IMR-90 (cell line): Measurements from ENCODE around the gene L3MBTL4. TPM values are rescaled to one million over a fixed set of nuclear protein-coding genes. Genes with fewer than 3 reads are reported as not detected.

Source experiments
- ATAC-seq: fragments of 200-7000 bp; cut with Tn5 transposase; 2 replicates; pipeline ENCODE4 v1.9.1; 2020; ENCODE audit warnings: low read depth, mild to moderate bottlenecking, moderate library complexity
- BruUV-seq: library from RNA; stranded (reverse); fragments of 400-500 nt; replicated peaks from 2 replicates; lab custom pipeline; 2021; lab: Mats Ljungman, UMichigan
- CTCF ChIA-PET: fragments of 300-600 bp; formaldehyde crosslinking; extraction: SDS; loops from one replicate; lab custom pipeline; 2021; ENCODE audit warnings: antibody characterized with exemption; lab: Yijun Ruan, JAX
- POLR2A ChIA-PET: fragments of 300-600 bp; sonication (Branson Sonifier 250); formaldehyde crosslinking; loops from one replicate; lab custom pipeline; 2022; ENCODE audit warnings: antibody characterized with exemption; ENCODE audit not compliant: unreplicated experiment; lab: Charles Lee
- DNase-seq: peaks from one replicate; pipeline ENCODE4 v3.0.0; 2013
- H2AFZ ChIP-seq: replicated peaks from 2 replicates; pipeline ENCODE3; 2013; ENCODE audit warnings: low read length, mild to moderate bottlenecking; ENCODE audit not compliant: poor library complexity
- H2AK5ac ChIP-seq: 2 replicates; pipeline ENCODE4 v1.6.1; 2013; ENCODE audit warnings: low read depth, low read length, inconsistent platforms
- H2AK9ac ChIP-seq: replicated peaks from 2 replicates; pipeline ENCODE3; 2013; ENCODE audit warnings: mild to moderate bottlenecking, low read depth, low read length, moderate library complexity; ENCODE audit not compliant: poor library complexity
- H2BK120ac ChIP-seq: 2 replicates; pipeline ENCODE4 v1.6.1; 2013; ENCODE audit warnings: low read depth, low read length, inconsistent platforms
- H2BK15ac ChIP-seq: 3 replicates; pipeline ENCODE4 v1.6.1; 2013; ENCODE audit warnings: low read depth, low read length, inconsistent platforms
- H2BK20ac ChIP-seq: 2 replicates; pipeline ENCODE4 v1.6.1; 2013; ENCODE audit warnings: low read depth, mild to moderate bottlenecking, inconsistent platforms, low read length, moderate library complexity
- H2BK5ac ChIP-seq: 2 replicates; pipeline ENCODE4 v1.6.1; 2013; ENCODE audit warnings: mild to moderate bottlenecking, low read depth, low read length, inconsistent platforms; ENCODE audit not compliant: poor library complexity, severe bottlenecking
- H3K14ac ChIP-seq: replicated peaks from 2 replicates; pipeline ENCODE4 v1.6.1; 2013; ENCODE audit warnings: low read depth, low read length, inconsistent platforms
- H3K18ac ChIP-seq: 2 replicates; pipeline ENCODE4 v1.6.1; 2013; ENCODE audit warnings: low read depth, low read length, control low read depth
- H3K23ac ChIP-seq: 2 replicates; pipeline ENCODE4 v1.6.1; 2013; ENCODE audit warnings: low read depth, low read length, inconsistent platforms
- H3K27ac ChIP-seq: 2 replicates; pipeline ENCODE4 v1.5.1; 2013; ENCODE audit warnings: mild to moderate bottlenecking, control low read depth, low read length; ENCODE audit not compliant: insufficient read depth
- H3K27me3 ChIP-seq: 2 replicates; pipeline ENCODE4 v1.6.1; 2013; ENCODE audit warnings: low read length; ENCODE audit not compliant: control insufficient read depth, insufficient read depth
- H3K36me3 ChIP-seq: 2 replicates; pipeline ENCODE4 v1.6.1; 2013; ENCODE audit warnings: low read length, mixed read lengths; ENCODE audit not compliant: control insufficient read depth, insufficient read depth
- H3K4ac ChIP-seq: 2 replicates; pipeline ENCODE4 v1.6.1; 2013; ENCODE audit warnings: low read depth, low read length, inconsistent platforms
- H3K4me1 ChIP-seq: 2 replicates; pipeline ENCODE4 v1.6.1; 2013; ENCODE audit warnings: low read length, mixed read lengths; ENCODE audit not compliant: control insufficient read depth, insufficient read depth
- H3K4me2 ChIP-seq: 2 replicates; pipeline ENCODE4 v1.6.1; 2013; ENCODE audit warnings: low read depth, mild to moderate bottlenecking, control low read depth, low read length, moderate library complexity
- H3K4me3 ChIP-seq: 2 replicates; pipeline ENCODE4 v1.5.1; 2013; ENCODE audit warnings: low read depth, mild to moderate bottlenecking, control low read depth, low read length, moderate library complexity; ENCODE audit not compliant: insufficient read depth
- H3K56ac ChIP-seq: 2 replicates; pipeline ENCODE4 v1.6.1; 2013; ENCODE audit warnings: low read length, inconsistent platforms; ENCODE audit not compliant: insufficient read depth; ENCODE audit errors: extremely low read depth
- H3K79me1 ChIP-seq, 2 experiments: 2 replicates each; pipeline ENCODE4 v1.6.1; 2013; ENCODE audit warnings: low read length in 2 of 2, inconsistent platforms in 1 of 2, low read depth in 1 of 2
- H3K9ac ChIP-seq: 2 replicates; pipeline ENCODE4 v1.6.1; 2013; ENCODE audit warnings: low read depth, low read length, control low read depth
- H3K9me1 ChIP-seq: 2 replicates; pipeline ENCODE4 v1.6.1; 2013; ENCODE audit warnings: low read length, inconsistent platforms; ENCODE audit not compliant: insufficient read depth
- H3K9me3 ChIP-seq: 2 replicates; pipeline ENCODE4 v1.6.1; 2013; ENCODE audit warnings: low read length; ENCODE audit not compliant: control insufficient read depth, insufficient read depth
- H4K20me1 ChIP-seq: 2 replicates; pipeline ENCODE4 v1.6.1; 2013; ENCODE audit warnings: low read length, inconsistent platforms; ENCODE audit not compliant: insufficient read depth
- H4K5ac ChIP-seq: 2 replicates; pipeline ENCODE4 v1.6.1; 2013; ENCODE audit warnings: mild to moderate bottlenecking, low read depth, low read length, control low read depth
- H4K8ac ChIP-seq, 2 experiments: 2 replicates each; pipeline ENCODE4 v1.6.1; 2013; ENCODE audit warnings: low read depth in 2 of 2, low read length in 2 of 2, control low read depth in 1 of 2, inconsistent platforms in 1 of 2
- H4K91ac ChIP-seq: 2 replicates; pipeline ENCODE4 v1.6.1; 2013; ENCODE audit warnings: low read depth, low read length, inconsistent platforms; ENCODE audit not compliant: insufficient read depth
- BHLHE40 ChIP-seq: fragments of 150-350 bp; IDR thresholded peaks from 2 replicates; pipeline ENCODE4 v1.6.1; 2016; ENCODE audit warnings: mild to moderate bottlenecking, low read depth, low read length
- CEBPB ChIP-seq: IDR thresholded peaks from 2 replicates; pipeline ENCODE4 v1.6.1; 2012; ENCODE audit warnings: low read depth, low read length, improper control_type of control experiment
- CHD1 ChIP-seq: IDR thresholded peaks from 2 replicates; pipeline ENCODE4 v1.6.1; 2012; ENCODE audit warnings: low read depth, low read length, improper control_type of control experiment
- CTCF ChIP-seq: conservative IDR thresholded peaks from 2 replicates; pipeline ENCODE4 v1.5.1; 2012; ENCODE audit warnings: mild to moderate bottlenecking, low read depth, low read length, improper control_type of control experiment
- ELK1 ChIP-seq: fragments of 150-350 bp; IDR thresholded peaks from 2 replicates; pipeline ENCODE4 v1.6.1; 2016; ENCODE audit warnings: low read depth, mild to moderate bottlenecking, low read length, moderate library complexity, borderline replicate concordance
- FOS ChIP-seq: fragments of 150-350 bp; IDR thresholded peaks from 2 replicates; pipeline ENCODE4 v1.6.1; 2016; ENCODE audit warnings: low read depth, low read length
- MAFK ChIP-seq: IDR thresholded peaks from 2 replicates; pipeline ENCODE4 v1.6.1; 2012; ENCODE audit warnings: low read depth, low read length, improper control_type of control experiment
- MAZ ChIP-seq: IDR thresholded peaks from 2 replicates; pipeline ENCODE4 v1.6.1; 2012; ENCODE audit warnings: low read depth, mild to moderate bottlenecking, low read length, improper control_type of control experiment, moderate library complexity, borderline replicate concordance
- MXI1 ChIP-seq: IDR thresholded peaks from 2 replicates; pipeline ENCODE4 v1.6.1; 2012; ENCODE audit warnings: low read depth, mild to moderate bottlenecking, low read length, moderate library complexity, borderline replicate concordance
- NFE2L2 ChIP-seq: fragments of 150-350 bp; IDR thresholded peaks from 2 replicates; pipeline ENCODE4 v1.6.1; 2016; ENCODE audit warnings: low read depth, mild to moderate bottlenecking, low read length
- POLR2A ChIP-seq: IDR thresholded peaks from 2 replicates; pipeline ENCODE4 v1.6.1; 2012; ENCODE audit warnings: mild to moderate bottlenecking, low read depth, low read length
- RAD21 ChIP-seq: IDR thresholded peaks from 2 replicates; pipeline ENCODE4 v1.6.1; 2012; ENCODE audit warnings: low read length, improper control_type of control experiment
- RCOR1 ChIP-seq: IDR thresholded peaks from 2 replicates; pipeline ENCODE4 v1.6.1; 2012; ENCODE audit warnings: mild to moderate bottlenecking, low read length, improper control_type of control experiment; ENCODE audit not compliant: insufficient replicate concordance
- RFX5 ChIP-seq: IDR thresholded peaks from 2 replicates; pipeline ENCODE4 v1.8.0; 2012; ENCODE audit warnings: low read depth, mild to moderate bottlenecking, low read length, moderate library complexity
- SMC3 ChIP-seq: fragments of 150-350 bp; IDR thresholded peaks from 2 replicates; pipeline ENCODE4 v1.6.1; 2016; ENCODE audit warnings: low read depth, mild to moderate bottlenecking, antibody characterized with exemption, low read length, moderate library complexity
- USF2 ChIP-seq: fragments of 150-350 bp; IDR thresholded peaks from 2 replicates; pipeline ENCODE4 v1.6.1; 2017; ENCODE audit warnings: mild to moderate bottlenecking, antibody characterized with exemption, low read length, low read depth
- WGBS, 2 experiments: methylation state at CpG; one replicate each; pipeline versions ENCODE4 v1.1.5 to v1.1.7; 2013; ENCODE audit warnings: missing lambda C conversion rate in 2 of 2; ENCODE audit not compliant: insufficient read length in 1 of 2; ENCODE audit errors: extremely low coverage in 2 of 2; 5-methylcytosine and 5-hydroxymethylcytosine counted together
- dilution Hi-C: fragments of 300-500 bp; cut with HindIII; formaldehyde crosslinking; loops from one replicate; pipeline ENCODE4 v1.14.3; 2018; ENCODE audit warnings: low sequenced_read_pairs; ENCODE audit not compliant: unreplicated experiment
- in situ Hi-C: fragments of 300-500 bp; cut with MboI; formaldehyde crosslinking; loops from 3 replicates; pipeline ENCODE4 v1.14.3; 2019; ENCODE audit warnings: low sequenced_read_pairs, inconsistent platforms, mixed read lengths
- intact Hi-C: fragments of 100-400 bp; cut with micrococcal nuclease; formaldehyde crosslinking; loops from 2 replicates; pipeline ENCODE4 v1.10.0; 2022
- polyA plus RNA-seq, 3 experiments: library from polyadenylated mRNA; depleted of rRNA; stranded (reverse); fragments of >200 nt; gene quantifications; 2 replicates each; pipeline ENCODE4 v1.2.3, GENCODE V29; 2012; ENCODE audit warnings: low replicate concordance in 1 of 3
- total RNA-seq: library from RNA; depleted of rRNA; stranded (reverse); fragments of >200 nt; gene quantifications from 2 replicates; pipeline ENCODE4 v1.2.3, GENCODE V29; 2012

Gene L3MBTL4
- total and polyA plus RNA-seq, 2 of the 4 experiments (the other 2 are of a cell fraction) = under 0.01 to 0.02 TPM

GRCh38 chr18:6397931-6398566, 16.7 kb downstream of the L3MBTL4 start:
- Histone ChIP-seq H3K56ac (no peak overlapping the region), H2BK15ac (no peak overlapping the region), H2AFZ (no peak overlapping the region), H3K9me3 (no peaks in the 10 kb centered on the region), H3K27ac (no peak overlapping the region), H2AK5ac (no peak overlapping the region), H2AK9ac (no peak overlapping the region), H2BK5ac (no peak overlapping the region), H3K9me1 (no peaks in the 10 kb centered on the region), H3K4me1 (no peaks in the 10 kb centered on the region), H3K18ac (no peak overlapping the region), H3K27me3 (no peaks in the 10 kb centered on the region), H3K79me1 (no peaks in the 10 kb centered on the region), H3K4ac (no peak overlapping the region), H3K9ac (no peak overlapping the region), H2BK20ac (no peak overlapping the region), H3K14ac (no peak overlapping the region), H3K4me3 (no peak overlapping the region), H4K91ac (no peak overlapping the region), H3K23ac (no peak overlapping the region), H4K20me1 (no peaks in the 10 kb centered on the region), H3K36me3 (no peaks in the 10 kb centered on the region), H3K4me2 (no peak overlapping the region), H4K5ac (no peak overlapping the region), H4K8ac (no peak overlapping the region), H2BK120ac (no peak overlapping the region)
- ChIA-PET POLR2A (no interaction called here), CTCF (interaction anchor here (0.6 kb wide), 1 partner anchor 10 kb away, joined by 3 read pairs; no protein-coding TSS in a partner anchor)
- 63% methylated on average over 3 of the region's 6 CpGs; no CpG with 5 or more reads in 1 of the 2 experiments for WGBS, 2 experiments
- ATAC-seq = no peak
- BruUV-seq = no TSS peak
- no peak for DNase-seq
- dilution Hi-C loops (no loop called here), in situ Hi-C loops (no loop called here), intact Hi-C loops (no loop called here)
- TF ChIP-seq CEBPB (no peak), POLR2A (no peak), SMC3 (no peak), MAFK (no peak), BHLHE40 (no peak), RFX5 (no peak), MAZ (no peak), CHD1 (no peak), RCOR1 (no peak), USF2 (no peak), RAD21 (no peak), FOS (no peak), CTCF (no peak), NFE2L2 (no peak), ELK1 (no peak), MXI1 (no peak)
